Muscle of back (tissue), 11 donors: ENCODE measurements around the gene PEDS1. TPM values are rescaled to one million over a fixed set of nuclear protein-coding genes. Genes with fewer than 3 reads are reported as not detected.
"Not testable (repeated sequence)": the region's sequence is repeated elsewhere in the genome, so short reads cannot be mapped to it uniquely, and the experiment has no call there.

Experiments used
- DNase-seq, 3 donors: peaks; one replicate each; pipeline versions ENCODE4 v3.0.0 to v3.0.0-alpha.2; 2013
- polyA plus RNA-seq, 10 donors: library from polyadenylated mRNA; unstranded; fragments of 120-200 nt; gene quantifications; one replicate each; pipeline ENCODE4 v1.2.1, GENCODE V29; 2013; ENCODE audit not compliant: insufficient read length in 10 of 10

PEDS1 gene
- polyA plus RNA-seq, 10 donors, result 21.1 to 26.4 (median 23.0) TPM

- DNase-seq, result peak; percentile 70 to 82 (median 75)
These were observed 15.9 kb upstream of the PEDS1 start for GRCh38 chr20:50169329-50169823.

GRCh38 chr20:50165684-50166554 lies 12.4 kb upstream of the PEDS1 start:
- DNase-seq, result peak; percentile 97 to 100 (median 98)

- peak in 1 of 3 donors; percentile 84 for DNase-seq
These were observed 10.2 kb upstream of the PEDS1 start for GRCh38 chr20:50163570-50164317.

GRCh38 chr20:50161494-50161893 lies 8.0 kb upstream of the PEDS1 start:
- not testable (repeated sequence) for DNase-seq

- DNase-seq, result peak in 1 of 3 donors; percentile 30
These were observed 397 bp downstream of the PEDS1 start for GRCh38 chr20:50153153-50153499.

GRCh38 chr20:50152394-50153152 lies 950 bp downstream of the PEDS1 start:
- peak in 1 of 3 donors; percentile 31 for DNase-seq

GRCh38 chr20:50151034-50151743 lies 2.3 kb downstream of the PEDS1 start:
- no peak for DNase-seq

GRCh38 chr20:50149481-50150254 lies 3.9 kb downstream of the PEDS1 start:
- DNase-seq, result peak in 1 of 3 donors; percentile 35

- no peak for DNase-seq
These were observed 6.5 kb downstream of the PEDS1 start for GRCh38 chr20:50146732-50147662.

- DNase-seq, result no peak
These were observed 7.3 kb downstream of the PEDS1 start for GRCh38 chr20:50146214-50146613.

- no peak for DNase-seq
These were observed 8.0 kb downstream of the PEDS1 start for GRCh38 chr20:50145566-50145965.

- DNase-seq, result peak in 1 of 3 donors; percentile 89
These were observed 9.2 kb downstream of the PEDS1 start for GRCh38 chr20:50144362-50144761.

- no peak for DNase-seq
These were observed 10.7 kb downstream of the PEDS1 start for GRCh38 chr20:50142812-50143211.

GRCh38 chr20:50141811-50142561 lies 11.5 kb downstream of the PEDS1 start:
- DNase-seq, result no peak

- DNase-seq, result no peak
These were observed 12.4 kb downstream of the PEDS1 start for GRCh38 chr20:50141018-50141675.

GRCh38 chr20:50140339-50140859 lies 13.1 kb downstream of the PEDS1 start:
- no peak for DNase-seq
